Lower lobe of right lung (tissue), 2 donors: ENCODE data around the gene UNC13C. TPM values are rescaled to one million over a fixed set of nuclear protein-coding genes. Genes with fewer than 3 reads are reported as not detected.

Source experiments
- ATAC-seq, 2 donors: fragments of 200-7000 bp; cut with Tn5 transposase; one replicate each; pipeline ENCODE4 v1.9.1; 2020 to 2022; ENCODE audit warnings: mild to moderate bottlenecking in 2 of 2, moderate library complexity in 2 of 2
- DNase-seq: peaks from one replicate; pipeline ENCODE4 v3.0.0-alpha.2; 2020
- H3K27ac ChIP-seq: fragments of 200-600 bp; one replicate; pipeline ENCODE4 v1.8.0; 2022
- H3K27me3 ChIP-seq: fragments of 200-600 bp; one replicate; pipeline ENCODE4 v1.8.0; 2022; ENCODE audit warnings: low read depth
- H3K36me3 ChIP-seq: fragments of 200-600 bp; one replicate; pipeline ENCODE4 v1.8.0; 2022; ENCODE audit warnings: mild to moderate bottlenecking
- H3K4me1 ChIP-seq: fragments of 200-600 bp; one replicate; pipeline ENCODE4 v1.8.0; 2022
- H3K4me3 ChIP-seq: fragments of 200-600 bp; one replicate; pipeline ENCODE4 v1.8.0; 2022; ENCODE audit warnings: mild to moderate bottlenecking
- H3K9me3 ChIP-seq: fragments of 200-600 bp; one replicate; pipeline ENCODE4 v1.8.0; 2022
- CTCF ChIP-seq: fragments of 200-600 bp; IDR thresholded peaks from one replicate; pipeline ENCODE4 v1.8.0; 2022; ENCODE audit warnings: antibody characterized with exemption, mild to moderate bottlenecking
- intact Hi-C: fragments of 100-400 bp; cut with DNase I; formaldehyde crosslinking; loops from one replicate; pipeline ENCODE4 v1.11.0; 2022
- total RNA-seq: library from RNA; stranded (reverse); fragmentation: NEBNext Ultra II Directional; extraction: Animal tissue kit (Norgen Biotek cat#: 25700); gene quantifications from one replicate; pipeline ENCODE4 v1.2.1, GENCODE V29; 2021
- donor health status: DM: no; HTN: yes; CAD: no; lungs with severe emphysema.

UNC13C gene
- total RNA-seq, 1 donor from 2014 or later: 0.12 TPM

GRCh38 chr15:54519577-54519976 is 541.3 kb downstream of the UNC13C start:
- no peaks in the 10 kb centered on the region for H3K4me1 ChIP-seq
- no peak for ATAC-seq
- no peaks in the 10 kb centered on the region for H3K36me3 ChIP-seq
- TF ChIP-seq CTCF: no peak
- no peak overlapping the region for H3K27ac ChIP-seq
- intact Hi-C loops: no loop called here
- H3K27me3 ChIP-seq: no peaks in the 10 kb centered on the region
- H3K4me3 ChIP-seq: no peak overlapping the region
- no peaks in the 10 kb centered on the region for H3K9me3 ChIP-seq
- DNase-seq: no peak

GRCh38 chr15:54520616-54521015 is 542.4 kb downstream of the UNC13C start:
- Histone ChIP-seq H3K9me3 (no peaks in the 10 kb centered on the region), H3K27ac (no peak overlapping the region), H3K4me3 (no peak overlapping the region), H3K4me1 (no peaks in the 10 kb centered on the region), H3K27me3 (no peaks in the 10 kb centered on the region), H3K36me3 (no peaks in the 10 kb centered on the region)
- DNase-seq (no peak), ATAC-seq (no peak)
- TF ChIP-seq CTCF: no peak
- intact Hi-C loops: no loop called here

- no peaks in the 10 kb centered on the region for H3K4me1 ChIP-seq
- H3K36me3 ChIP-seq: no peaks in the 10 kb centered on the region
- H3K27me3 ChIP-seq: no peaks in the 10 kb centered on the region
- no peak for TF ChIP-seq CTCF
- ATAC-seq (no peak), DNase-seq (no peak)
- intact Hi-C loops: no loop called here
- no peak overlapping the region for H3K27ac ChIP-seq
- no peaks in the 10 kb centered on the region for H3K9me3 ChIP-seq
- H3K4me3 ChIP-seq: no peak overlapping the region
Observed at GRCh38 chr15:54521206-54521605, 543.0 kb downstream of the UNC13C start.

- DNase-seq: no peak
Observed at GRCh38 chr15:54528021-54528420, 549.8 kb downstream of the UNC13C start.

GRCh38 chr15:54540721-54541120 is 562.5 kb downstream of the UNC13C start:
- intact Hi-C loops: no loop called here
- ATAC-seq: no peak

More at GRCh38 chr15:54528021-54528420, 549.8 kb downstream of the UNC13C start:
- Histone ChIP-seq H3K4me1 (no peaks in the 10 kb centered on the region), H3K27me3 (no peaks in the 10 kb centered on the region), H3K27ac (no peak overlapping the region), H3K4me3 (no peak overlapping the region), H3K36me3 (no peaks in the 10 kb centered on the region), H3K9me3 (no peaks in the 10 kb centered on the region)
- no peak for ATAC-seq
- no peak for TF ChIP-seq CTCF
- intact Hi-C loops: no loop called here

More at GRCh38 chr15:54540721-54541120, 562.5 kb downstream of the UNC13C start:
- DNase-seq: no peak
- Histone ChIP-seq H3K27me3 (no peaks in the 10 kb centered on the region), H3K9me3 (peaks cover 3% of the 10 kb centered on the region), H3K4me1 (no peaks in the 10 kb centered on the region), H3K27ac (no peak overlapping the region), H3K36me3 (no peaks in the 10 kb centered on the region), H3K4me3 (no peak overlapping the region)
- no peak for TF ChIP-seq CTCF
